RWPE1 (cell line): ENCODE results near the gene DGKH.

ENCODE experiments used
- CTCF ChIA-PET: fragments of 350-600 bp; sonication (Branson Sonifier 250); formaldehyde crosslinking; extraction: SDS; loops from one replicate; lab custom pipeline; 2021; lab: Yijun Ruan, JAX
- POLR2A ChIA-PET: fragments of 400-600 bp; formaldehyde crosslinking; extraction: SDS; loops from one replicate; lab custom pipeline; 2020; ENCODE audit warnings: antibody characterized with exemption; ENCODE audit not compliant: low non-redundant PET; lab: Yijun Ruan, JAX
- DNase-seq: peaks from one replicate; pipeline ENCODE4 v3.0.0; 2012; ENCODE audit warnings: low spot score
- H3K27ac ChIP-seq: fragments of 450-650 bp; 2 replicates; pipeline ENCODE4 v1.5.1; 2017
- CTCF ChIP-seq: fragments of 450-650 bp; conservative IDR thresholded peaks from 2 replicates; pipeline ENCODE4 v1.5.1; 2017; ENCODE audit warnings: low read depth, mild to moderate bottlenecking

DGKH gene

GRCh38 chr13:42247883-42248282 lies 199.4 kb downstream of the DGKH start:
- no peak for TF ChIP-seq CTCF
- no peak for DNase-seq
- ChIA-PET CTCF (interaction anchor here (0.6 kb wide), 1 partner anchor 26 kb away, joined by 4 read pairs; no protein-coding TSS in a partner anchor), POLR2A (interaction anchor here (0.6 kb wide), 1 partner anchor 353 kb away, joined by 3 read pairs; no protein-coding TSS in a partner anchor)
- H3K27ac ChIP-seq, result no peak overlapping the region

GRCh38 chr13:42255886-42256285 lies 207.4 kb downstream of the DGKH start:
- TF ChIP-seq CTCF, result no peak
- ChIA-PET CTCF (interaction anchor here (0.5 to 0.6 kb wide), 2 partner anchors 145 to 1207 kb away, joined by 3 to 6 read pairs; no protein-coding TSS in a partner anchor), POLR2A (no interaction called here)
- H3K27ac ChIP-seq, result no peak overlapping the region
- DNase-seq, result no peak

- no peak for TF ChIP-seq CTCF
- DNase-seq, result no peak
- ChIA-PET CTCF (interaction anchor here (1.4 kb wide), 1 partner anchor 10 kb away, joined by 3 read pairs; no protein-coding TSS in a partner anchor), POLR2A (no interaction called here)
- no peak overlapping the region for H3K27ac ChIP-seq
Measured at GRCh38 chr13:42258747-42259146, 210.3 kb downstream of the DGKH start.

GRCh38 chr13:42259515-42259914 lies 211.1 kb downstream of the DGKH start:
- no peak overlapping the region for H3K27ac ChIP-seq
- POLR2A ChIA-PET, result no interaction called here
- CTCF ChIA-PET, result interaction anchor here (0.6 to 1.4 kb wide), 2 partner anchors 10 to 1632 kb away, joined by 3 read pairs; no protein-coding TSS in a partner anchor
- TF ChIP-seq CTCF, result no peak
- no peak for DNase-seq

GRCh38 chr13:42260903-42261654 lies 212.6 kb downstream of the DGKH start:
- no peak for TF ChIP-seq CTCF
- H3K27ac ChIP-seq, result no peak overlapping the region
- CTCF ChIA-PET, result no interaction called here
- DNase-seq, result no peak
- POLR2A ChIA-PET, result no interaction called here

GRCh38 chr13:42266473-42266872 lies 218.0 kb downstream of the DGKH start:
- ChIA-PET POLR2A (no interaction called here), CTCF (interaction anchor here (0.8 kb wide), 1 partner anchor 190 kb away, joined by 3 read pairs; no protein-coding TSS in a partner anchor)
- H3K27ac ChIP-seq, result no peak overlapping the region
- no peak for TF ChIP-seq CTCF
- DNase-seq, result no peak
